Panc1 (cell line): ENCODE data around the gene CAVIN2.

Experiments
- POLR2AphosphoS5 ChIP-seq: IDR thresholded peaks from 2 replicates; pipeline ENCODE4 v1.6.1; 2012; ENCODE audit warnings: mild to moderate bottlenecking, low read depth, low read length, moderate library complexity
- SIN3A ChIP-seq: IDR thresholded peaks from 2 replicates; pipeline ENCODE4 v1.6.1; 2012; ENCODE audit warnings: low read depth, mild to moderate bottlenecking, low read length, moderate library complexity, borderline replicate concordance; ENCODE audit not compliant: insufficient read depth
- TCF7L2 ChIP-seq: IDR thresholded peaks from 2 replicates; pipeline ENCODE4 v1.6.1; 2011; ENCODE audit warnings: mild to moderate bottlenecking, low read depth, low read length, inconsistent platforms
- TF ChIP-seq, protein P1 (sequence below): fragments of 450-650 bp; IDR thresholded peaks from 2 replicates; pipeline ENCODE4 v1.5.1; 2017; ENCODE audit warnings: mild to moderate bottlenecking
- TF ChIP-seq, protein P2 (sequence below), 2 experiments: IDR thresholded peaks; 2 replicates each; pipeline ENCODE4 v1.6.1; 2011 to 2012; ENCODE audit warnings: low read depth in 2 of 2, control low read depth in 1 of 2, low read length in 1 of 2, mild to moderate bottlenecking in 1 of 2, moderate library complexity in 1 of 2; ENCODE audit not compliant: insufficient read depth in 1 of 2

DNA sequence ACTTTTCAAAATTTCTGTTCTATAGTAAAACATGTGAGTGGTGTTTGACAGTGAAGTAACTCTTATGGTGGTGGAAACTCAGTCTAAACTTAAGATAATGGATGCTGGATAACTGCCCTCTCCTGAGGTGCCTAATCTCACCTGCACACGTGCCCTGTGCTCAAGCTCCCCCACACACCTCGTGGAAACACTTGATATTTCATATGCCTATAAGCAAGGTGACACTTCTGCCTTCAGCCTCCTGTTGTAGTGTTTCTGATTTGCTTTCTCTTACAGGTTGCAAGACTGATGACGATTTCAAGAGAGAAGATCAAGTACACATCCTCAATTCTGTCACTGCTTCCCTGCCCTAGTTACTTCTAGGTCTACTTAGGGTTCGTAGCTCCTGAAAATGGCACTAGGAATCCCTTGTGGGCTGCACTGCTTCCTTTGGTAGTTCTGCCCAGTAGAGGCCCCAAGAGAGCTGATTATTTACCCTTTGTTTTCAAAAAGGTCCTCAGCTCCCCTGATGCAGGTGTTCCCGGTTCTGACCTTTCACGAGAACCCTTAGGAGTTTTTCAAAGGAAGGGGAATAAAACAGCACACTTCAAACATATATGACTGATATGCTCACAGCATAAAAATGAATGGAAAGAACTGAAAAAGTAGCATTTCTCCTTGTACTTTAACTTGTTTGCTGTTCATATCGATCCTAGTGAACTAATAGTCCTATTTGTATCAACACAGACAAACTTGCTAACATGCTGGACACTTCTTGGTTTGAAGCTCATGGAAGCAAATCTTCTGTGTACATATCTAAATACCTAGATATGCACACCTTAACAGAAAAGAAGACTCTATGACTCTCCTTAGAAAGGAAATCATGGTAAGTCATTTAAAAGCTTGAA, 6.7 kb downstream of the CAVIN2 start:
- no peak for TF ChIP-seq POLR2AphosphoS5
- TF ChIP-seq, protein P1, sequence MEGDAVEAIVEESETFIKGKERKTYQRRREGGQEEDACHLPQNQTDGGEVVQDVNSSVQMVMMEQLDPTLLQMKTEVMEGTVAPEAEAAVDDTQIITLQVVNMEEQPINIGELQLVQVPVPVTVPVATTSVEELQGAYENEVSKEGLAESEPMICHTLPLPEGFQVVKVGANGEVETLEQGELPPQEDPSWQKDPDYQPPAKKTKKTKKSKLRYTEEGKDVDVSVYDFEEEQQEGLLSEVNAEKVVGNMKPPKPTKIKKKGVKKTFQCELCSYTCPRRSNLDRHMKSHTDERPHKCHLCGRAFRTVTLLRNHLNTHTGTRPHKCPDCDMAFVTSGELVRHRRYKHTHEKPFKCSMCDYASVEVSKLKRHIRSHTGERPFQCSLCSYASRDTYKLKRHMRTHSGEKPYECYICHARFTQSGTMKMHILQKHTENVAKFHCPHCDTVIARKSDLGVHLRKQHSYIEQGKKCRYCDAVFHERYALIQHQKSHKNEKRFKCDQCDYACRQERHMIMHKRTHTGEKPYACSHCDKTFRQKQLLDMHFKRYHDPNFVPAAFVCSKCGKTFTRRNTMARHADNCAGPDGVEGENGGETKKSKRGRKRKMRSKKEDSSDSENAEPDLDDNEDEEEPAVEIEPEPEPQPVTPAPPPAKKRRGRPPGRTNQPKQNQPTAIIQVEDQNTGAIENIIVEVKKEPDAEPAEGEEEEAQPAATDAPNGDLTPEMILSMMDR, result peak; percentile 18; the same call in 1 of the 2 replicates
- no peak for TF ChIP-seq SIN3A
- TF ChIP-seq, protein P2, sequence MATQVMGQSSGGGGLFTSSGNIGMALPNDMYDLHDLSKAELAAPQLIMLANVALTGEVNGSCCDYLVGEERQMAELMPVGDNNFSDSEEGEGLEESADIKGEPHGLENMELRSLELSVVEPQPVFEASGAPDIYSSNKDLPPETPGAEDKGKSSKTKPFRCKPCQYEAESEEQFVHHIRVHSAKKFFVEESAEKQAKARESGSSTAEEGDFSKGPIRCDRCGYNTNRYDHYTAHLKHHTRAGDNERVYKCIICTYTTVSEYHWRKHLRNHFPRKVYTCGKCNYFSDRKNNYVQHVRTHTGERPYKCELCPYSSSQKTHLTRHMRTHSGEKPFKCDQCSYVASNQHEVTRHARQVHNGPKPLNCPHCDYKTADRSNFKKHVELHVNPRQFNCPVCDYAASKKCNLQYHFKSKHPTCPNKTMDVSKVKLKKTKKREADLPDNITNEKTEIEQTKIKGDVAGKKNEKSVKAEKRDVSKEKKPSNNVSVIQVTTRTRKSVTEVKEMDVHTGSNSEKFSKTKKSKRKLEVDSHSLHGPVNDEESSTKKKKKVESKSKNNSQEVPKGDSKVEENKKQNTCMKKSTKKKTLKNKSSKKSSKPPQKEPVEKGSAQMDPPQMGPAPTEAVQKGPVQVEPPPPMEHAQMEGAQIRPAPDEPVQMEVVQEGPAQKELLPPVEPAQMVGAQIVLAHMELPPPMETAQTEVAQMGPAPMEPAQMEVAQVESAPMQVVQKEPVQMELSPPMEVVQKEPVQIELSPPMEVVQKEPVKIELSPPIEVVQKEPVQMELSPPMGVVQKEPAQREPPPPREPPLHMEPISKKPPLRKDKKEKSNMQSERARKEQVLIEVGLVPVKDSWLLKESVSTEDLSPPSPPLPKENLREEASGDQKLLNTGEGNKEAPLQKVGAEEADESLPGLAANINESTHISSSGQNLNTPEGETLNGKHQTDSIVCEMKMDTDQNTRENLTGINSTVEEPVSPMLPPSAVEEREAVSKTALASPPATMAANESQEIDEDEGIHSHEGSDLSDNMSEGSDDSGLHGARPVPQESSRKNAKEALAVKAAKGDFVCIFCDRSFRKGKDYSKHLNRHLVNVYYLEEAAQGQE (IDR thresholded peaks at IDR 0.05; ENCODE audit: insufficient read depth in 1 of 2, low read depth in 2 of 2, low read length in 1 of 2), result no peak
- no peak for TF ChIP-seq TCF7L2
